Measurements from ENCODE around the gene CTNND2. TPM values are rescaled to one million over a fixed set of nuclear protein-coding genes. Genes with fewer than 3 reads are reported as not detected.
"Not testable (repeated sequence)": the region's sequence is repeated elsewhere in the genome, so short reads cannot be mapped to it uniquely, and the experiment has no call there.

The CTNND2 gene
- polyA plus RNA-seq, 1 donor = 2.8 TPM

DNA sequence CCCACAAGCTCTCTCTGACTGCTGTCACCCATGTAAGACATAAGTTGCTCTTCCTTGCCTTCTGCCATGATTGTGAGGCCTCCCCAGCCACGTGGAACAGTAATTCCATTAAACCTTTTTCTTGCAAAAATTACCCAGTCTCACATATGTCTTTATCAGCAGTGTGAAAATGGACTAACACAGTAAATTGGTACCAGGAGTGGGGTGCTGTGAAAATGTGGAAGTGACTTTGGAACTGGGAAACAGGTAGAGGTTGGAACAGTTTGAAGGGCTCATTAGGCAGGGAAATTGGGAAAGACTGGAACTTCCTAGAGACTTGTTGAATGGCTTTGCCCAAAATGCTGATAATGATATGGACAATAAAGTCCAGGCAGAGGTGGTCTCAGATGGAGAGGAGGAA lies 75.7 kb downstream of the CTNND2 start:
- DNase-seq; H3K4me3 ChIP-seq (ENCODE audit: low read length); H3K36me3 ChIP-seq (ENCODE audit: control insufficient read depth, insufficient read depth, low read length); H3K4me1 ChIP-seq (ENCODE audit: control insufficient read depth, insufficient read depth, low read length); H3K27me3 ChIP-seq (ENCODE audit: control insufficient read depth, insufficient read depth, low read length); H3K9me3 ChIP-seq (ENCODE audit: control insufficient read depth, low read depth, low read length); H3K27ac ChIP-seq (ENCODE audit: low read length): not testable (repeated sequence)
- WGBS (ENCODE audit: insufficient coverage, low lambda C conversion rate) = no CpG with 5 or more reads among the region's 1 CpG

DNA sequence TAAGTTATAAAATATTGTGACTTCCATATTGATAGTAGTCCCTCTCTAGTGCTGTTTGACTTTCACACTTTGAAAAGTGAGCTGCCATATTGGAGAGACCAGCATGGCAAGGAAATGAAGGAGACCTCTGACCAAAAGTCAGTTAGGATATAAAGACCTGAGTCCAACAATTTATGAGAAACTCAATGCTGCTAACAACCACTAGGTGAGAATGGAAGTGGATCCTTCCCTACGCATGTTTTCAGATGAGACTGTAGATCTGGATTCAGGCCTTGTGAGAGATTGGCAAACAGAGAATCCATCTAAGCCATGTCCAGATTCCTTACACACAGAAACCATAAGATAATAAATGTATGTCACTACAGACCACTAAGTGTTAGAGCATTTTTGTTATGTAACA lies 81.6 kb downstream of the CTNND2 start:
- WGBS (ENCODE audit: insufficient coverage, low lambda C conversion rate) = no CpG with 5 or more reads among the region's 1 CpG
- no peak for DNase-seq
- H3K36me3 ChIP-seq (ENCODE audit: control insufficient read depth, insufficient read depth, low read length) = no peaks in the 10 kb centered on the region

DNA sequence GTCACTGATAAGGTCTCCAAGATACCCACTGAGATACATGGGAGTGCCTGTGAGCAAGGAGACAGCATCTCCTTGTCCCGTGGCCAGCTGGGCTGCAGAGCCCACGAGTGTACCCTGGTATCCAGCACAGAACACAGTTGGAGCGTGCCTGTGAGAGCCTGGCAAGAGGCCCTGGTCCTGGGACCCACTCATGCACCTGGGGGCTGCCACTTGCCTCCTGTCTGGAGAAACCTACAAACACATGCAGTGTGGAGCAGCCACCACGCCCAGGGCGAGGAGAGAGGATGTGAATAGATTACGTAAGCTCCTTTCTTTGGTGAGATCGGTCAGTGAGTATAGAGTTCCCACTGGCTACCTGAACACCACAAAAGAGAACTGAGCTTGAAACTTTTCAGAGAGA lies 88.3 kb downstream of the CTNND2 start:
- Histone ChIP-seq H3K27me3 (ENCODE audit: control insufficient read depth, insufficient read depth, low read length) (no peaks in the 10 kb centered on the region), H3K4me1 (ENCODE audit: control insufficient read depth, insufficient read depth, low read length) (no peaks in the 10 kb centered on the region), H3K27ac (ENCODE audit: low read length) (no peak overlapping the region), H3K9me3 (ENCODE audit: control insufficient read depth, low read depth, low read length) (no peaks in the 10 kb centered on the region), H3K36me3 (ENCODE audit: control insufficient read depth, insufficient read depth, low read length) (no peaks in the 10 kb centered on the region), H3K4me3 (ENCODE audit: low read length) (no peak overlapping the region)
- DNase-seq = no peak
- no CpG with 5 or more reads among the region's 7 CpGs for WGBS (ENCODE audit: insufficient coverage, low lambda C conversion rate)

More for the DNA sequence above, 81.6 kb downstream of the CTNND2 start:
- Histone ChIP-seq H3K4me1 (ENCODE audit: control insufficient read depth, insufficient read depth, low read length) (no peaks in the 10 kb centered on the region), H3K27me3 (ENCODE audit: control insufficient read depth, insufficient read depth, low read length) (no peaks in the 10 kb centered on the region), H3K4me3 (ENCODE audit: low read length) (no peak overlapping the region), H3K9me3 (ENCODE audit: control insufficient read depth, low read depth, low read length) (no peaks in the 10 kb centered on the region), H3K27ac (ENCODE audit: low read length) (no peak overlapping the region)

DNA sequence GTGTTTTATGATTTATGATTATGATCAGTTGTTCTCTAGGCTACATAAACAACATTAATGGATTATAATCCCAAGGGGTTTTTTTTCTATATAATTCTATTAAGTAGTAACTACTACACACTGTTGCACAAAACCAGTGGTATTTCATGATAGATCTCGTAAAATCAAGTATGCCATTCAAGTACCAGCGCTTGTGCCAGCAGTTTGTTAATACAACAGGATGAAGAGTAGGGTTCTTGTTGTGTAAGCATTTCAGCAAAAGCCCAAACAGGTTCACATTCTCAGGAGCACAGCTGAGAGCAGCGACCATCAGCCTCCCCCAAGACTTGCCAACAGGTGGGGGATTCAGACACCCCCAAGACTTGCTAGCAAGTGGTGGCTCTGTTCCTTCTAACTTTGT lies 88.8 kb downstream of the CTNND2 start:
- DNase-seq = no peak
- Histone ChIP-seq H3K4me1 (ENCODE audit: control insufficient read depth, insufficient read depth, low read length) (no peaks in the 10 kb centered on the region), H3K4me3 (ENCODE audit: low read length) (no peak overlapping the region), H3K36me3 (ENCODE audit: control insufficient read depth, insufficient read depth, low read length) (no peaks in the 10 kb centered on the region), H3K27ac (ENCODE audit: low read length) (no peak overlapping the region), H3K27me3 (ENCODE audit: control insufficient read depth, insufficient read depth, low read length) (no peaks in the 10 kb centered on the region), H3K9me3 (ENCODE audit: control insufficient read depth, low read depth, low read length) (no peaks in the 10 kb centered on the region)
- no CpG with 5 or more reads among the region's 3 CpGs for WGBS (ENCODE audit: insufficient coverage, low lambda C conversion rate)

DNA sequence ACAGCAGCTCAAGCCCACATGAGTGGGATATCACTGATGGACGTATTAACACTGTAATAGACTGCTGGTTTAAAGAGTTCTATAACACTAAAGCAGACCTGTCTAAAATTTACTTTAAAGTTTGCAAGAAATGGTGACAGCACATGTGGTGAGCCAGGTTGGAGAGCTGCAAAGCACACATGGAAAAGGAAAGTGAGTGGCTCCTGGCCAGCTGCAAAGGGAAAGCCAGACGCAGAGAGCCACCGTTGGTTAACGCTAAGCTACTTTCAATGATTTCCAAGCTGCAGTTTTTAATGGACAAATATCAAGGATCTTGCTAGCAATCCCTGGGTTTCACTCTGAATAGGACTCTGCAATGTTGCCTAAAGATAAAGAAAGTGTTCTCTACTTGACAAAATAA lies 89.9 kb downstream of the CTNND2 start:
- WGBS (ENCODE audit: insufficient coverage, low lambda C conversion rate) = no CpG with 5 or more reads among the region's 4 CpGs
- Histone ChIP-seq H3K27ac (ENCODE audit: low read length) (no peak overlapping the region), H3K4me1 (ENCODE audit: control insufficient read depth, insufficient read depth, low read length) (no peaks in the 10 kb centered on the region), H3K36me3 (ENCODE audit: control insufficient read depth, insufficient read depth, low read length) (no peaks in the 10 kb centered on the region), H3K4me3 (ENCODE audit: low read length) (no peak overlapping the region), H3K27me3 (ENCODE audit: control insufficient read depth, insufficient read depth, low read length) (no peaks in the 10 kb centered on the region), H3K9me3 (ENCODE audit: control insufficient read depth, low read depth, low read length) (no peaks in the 10 kb centered on the region)
- DNase-seq = no peak

DNA sequence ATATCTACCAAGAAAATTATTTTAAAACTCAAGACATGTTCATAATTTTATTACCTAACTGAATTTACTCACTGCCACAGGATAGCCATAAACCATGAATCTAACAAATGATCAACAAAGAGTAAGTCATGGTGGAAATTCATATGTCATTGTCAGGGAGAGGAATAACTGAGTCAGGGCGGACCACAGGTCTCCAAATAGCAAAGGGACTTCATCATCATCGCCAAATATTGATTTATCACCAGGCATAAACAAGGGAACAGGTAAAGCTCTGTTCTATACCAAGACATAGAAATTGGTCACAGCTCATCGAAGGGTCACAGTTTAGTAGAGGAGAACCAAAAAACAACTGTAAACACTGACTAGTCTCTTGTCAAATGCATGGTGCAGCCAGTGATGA lies 94.8 kb downstream of the CTNND2 start:
- WGBS (ENCODE audit: insufficient coverage, low lambda C conversion rate) = 80% methylated on average over 1 of the region's 3 CpGs
- no peak for DNase-seq
- H3K4me3 ChIP-seq (ENCODE audit: low read length) = no peak overlapping the region

DNA sequence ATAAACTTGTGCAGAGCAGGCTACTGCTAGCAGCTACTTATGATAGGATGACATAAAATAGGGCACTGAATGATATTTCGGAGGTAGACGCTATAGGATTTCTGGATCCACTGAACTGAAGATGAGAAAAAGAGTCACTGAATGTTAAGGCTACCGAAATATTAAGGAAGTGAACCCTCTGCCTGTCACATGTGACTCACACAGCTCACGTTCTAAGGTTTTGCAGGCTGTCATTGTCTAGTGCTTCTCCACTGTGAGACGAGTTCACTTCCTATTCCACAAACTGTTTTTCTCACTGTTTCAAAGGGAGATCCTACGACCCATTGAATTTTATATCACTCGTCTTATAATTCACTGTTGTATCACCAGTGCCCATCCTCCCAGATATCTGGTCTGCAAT lies 100.8 kb downstream of the CTNND2 start:
- Histone ChIP-seq H3K4me1 (ENCODE audit: control insufficient read depth, insufficient read depth, low read length) (no peaks in the 10 kb centered on the region), H3K4me3 (ENCODE audit: low read length) (no peak overlapping the region), H3K9me3 (ENCODE audit: control insufficient read depth, low read depth, low read length) (no peaks in the 10 kb centered on the region), H3K27ac (ENCODE audit: low read length) (no peak overlapping the region), H3K36me3 (ENCODE audit: control insufficient read depth, insufficient read depth, low read length) (no peaks in the 10 kb centered on the region), H3K27me3 (ENCODE audit: control insufficient read depth, insufficient read depth, low read length) (no peaks in the 10 kb centered on the region)
- 93% methylated on average over 5 of the region's 7 CpGs for WGBS (ENCODE audit: insufficient coverage, low lambda C conversion rate)
- no peak for DNase-seq

More for the DNA sequence above, 94.8 kb downstream of the CTNND2 start:
- Histone ChIP-seq H3K36me3 (ENCODE audit: control insufficient read depth, insufficient read depth, low read length) (no peaks in the 10 kb centered on the region), H3K27me3 (ENCODE audit: control insufficient read depth, insufficient read depth, low read length) (no peaks in the 10 kb centered on the region), H3K27ac (ENCODE audit: low read length) (no peak overlapping the region), H3K4me1 (ENCODE audit: control insufficient read depth, insufficient read depth, low read length) (no peaks in the 10 kb centered on the region), H3K9me3 (ENCODE audit: control insufficient read depth, low read depth, low read length) (no peaks in the 10 kb centered on the region)

DNA sequence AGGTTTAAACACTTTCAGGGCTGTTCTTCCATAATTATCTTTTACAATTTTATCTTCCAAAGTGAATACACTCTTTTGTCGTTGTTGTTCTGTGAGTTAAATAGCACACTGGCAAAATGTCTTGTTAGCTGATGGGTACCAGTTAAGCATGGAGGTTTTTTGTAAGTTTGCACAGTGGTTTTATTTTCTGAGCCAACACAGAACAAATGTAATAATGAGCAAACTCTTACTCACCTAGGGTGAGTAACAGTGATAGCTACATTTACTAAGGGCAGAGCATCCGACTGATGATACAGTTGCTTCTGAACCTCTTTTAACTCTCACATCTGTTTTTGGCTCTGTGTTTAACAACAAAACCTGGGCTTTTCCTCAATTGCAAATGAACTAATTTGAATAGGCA lies 103.2 kb downstream of the CTNND2 start:
- 100% methylated on average over 1 of the region's 2 CpGs for WGBS (ENCODE audit: insufficient coverage, low lambda C conversion rate)
- no peaks in the 10 kb centered on the region for H3K27me3 ChIP-seq (ENCODE audit: control insufficient read depth, insufficient read depth, low read length)
- H3K36me3 ChIP-seq (ENCODE audit: control insufficient read depth, insufficient read depth, low read length) = no peaks in the 10 kb centered on the region
- H3K9me3 ChIP-seq (ENCODE audit: control insufficient read depth, low read depth, low read length) = no peaks in the 10 kb centered on the region
- no peak for DNase-seq
- no peak overlapping the region for H3K27ac ChIP-seq (ENCODE audit: low read length)
- H3K4me1 ChIP-seq (ENCODE audit: control insufficient read depth, insufficient read depth, low read length) = no peaks in the 10 kb centered on the region
- no peak overlapping the region for H3K4me3 ChIP-seq (ENCODE audit: low read length)

DNA sequence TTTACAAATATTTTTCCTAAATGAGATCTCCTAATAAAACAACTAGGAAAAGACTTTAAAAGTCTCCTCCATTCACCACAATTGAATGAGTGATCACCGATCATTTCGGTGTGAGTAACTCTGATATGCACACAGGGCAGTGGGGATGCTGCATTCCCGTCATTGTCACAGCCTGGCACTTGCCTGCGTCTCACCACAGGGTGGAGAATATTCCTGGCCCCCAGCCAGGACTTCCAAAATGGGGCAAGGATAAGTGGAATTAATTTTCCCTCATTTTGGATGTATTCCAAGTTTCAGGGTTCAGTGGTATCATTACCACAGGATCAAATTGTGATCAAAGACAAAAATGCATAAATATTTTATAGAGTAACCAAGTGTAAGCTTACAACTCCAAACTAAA lies 107.1 kb downstream of the CTNND2 start:
- H3K4me3 ChIP-seq (ENCODE audit: low read length) = no peak overlapping the region
- H3K27me3 ChIP-seq (ENCODE audit: control insufficient read depth, insufficient read depth, low read length) = no peaks in the 10 kb centered on the region
- no peak for DNase-seq
- H3K27ac ChIP-seq (ENCODE audit: low read length) = no peak overlapping the region
- no CpG with 5 or more reads among the region's 4 CpGs for WGBS (ENCODE audit: insufficient coverage, low lambda C conversion rate)
- no peaks in the 10 kb centered on the region for H3K4me1 ChIP-seq (ENCODE audit: control insufficient read depth, insufficient read depth, low read length)
- no peaks in the 10 kb centered on the region for H3K9me3 ChIP-seq (ENCODE audit: control insufficient read depth, low read depth, low read length)
- H3K36me3 ChIP-seq (ENCODE audit: control insufficient read depth, insufficient read depth, low read length) = no peaks in the 10 kb centered on the region

DNA sequence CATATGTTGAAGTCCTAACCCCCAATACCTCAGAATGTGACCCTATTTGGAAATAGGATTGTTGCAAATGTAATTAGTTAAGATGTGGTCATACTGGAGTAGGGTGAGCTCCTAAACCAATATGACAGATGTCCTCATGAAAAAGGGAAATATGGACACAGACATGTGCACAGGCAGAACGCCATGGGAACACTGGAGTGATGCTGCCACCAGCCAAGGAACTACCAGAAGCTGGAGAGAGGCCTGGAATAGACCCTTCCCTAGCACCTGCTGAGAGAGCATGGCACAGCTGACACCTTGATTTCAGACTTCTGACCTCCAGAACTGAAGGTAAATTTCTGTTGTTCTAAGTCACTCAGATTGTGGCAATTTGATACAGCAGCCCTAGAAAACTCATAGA lies 110.8 kb downstream of the CTNND2 start:
- Histone ChIP-seq H3K27ac (ENCODE audit: low read length) (no peak overlapping the region), H3K9me3 (ENCODE audit: control insufficient read depth, low read depth, low read length) (no peaks in the 10 kb centered on the region), H3K4me3 (ENCODE audit: low read length) (no peak overlapping the region), H3K36me3 (ENCODE audit: control insufficient read depth, insufficient read depth, low read length) (no peaks in the 10 kb centered on the region), H3K4me1 (ENCODE audit: control insufficient read depth, insufficient read depth, low read length) (no peaks in the 10 kb centered on the region), H3K27me3 (ENCODE audit: control insufficient read depth, insufficient read depth, low read length) (no peaks in the 10 kb centered on the region)
- WGBS (ENCODE audit: insufficient coverage, low lambda C conversion rate) = no CpG with 5 or more reads among the region's 1 CpG
- no peak for DNase-seq

DNA sequence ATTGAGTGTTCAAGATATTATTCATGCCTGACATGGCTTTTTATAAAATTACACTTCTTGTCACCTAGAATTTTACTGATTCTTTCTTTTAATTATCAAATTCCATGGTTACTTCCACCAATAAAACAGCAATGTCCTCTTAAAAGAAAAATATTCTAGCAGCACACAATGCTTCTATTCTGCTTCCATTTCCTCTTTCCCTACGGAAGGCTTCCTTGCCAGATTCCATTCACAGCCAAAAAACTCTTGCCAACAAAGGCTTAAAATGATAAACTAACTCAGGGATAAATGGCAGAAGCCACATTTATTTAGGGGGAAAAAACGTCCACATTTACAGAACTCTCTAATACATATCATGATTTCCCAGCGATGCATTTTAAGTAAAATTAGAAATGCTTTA lies 111.6 kb downstream of the CTNND2 start:
- 100% methylated on average over 1 of the region's 3 CpGs for WGBS (ENCODE audit: insufficient coverage, low lambda C conversion rate)
- Histone ChIP-seq H3K27me3 (ENCODE audit: control insufficient read depth, insufficient read depth, low read length) (no peaks in the 10 kb centered on the region), H3K4me3 (ENCODE audit: low read length) (no peak overlapping the region), H3K27ac (ENCODE audit: low read length) (no peak overlapping the region), H3K4me1 (ENCODE audit: control insufficient read depth, insufficient read depth, low read length) (no peaks in the 10 kb centered on the region), H3K36me3 (ENCODE audit: control insufficient read depth, insufficient read depth, low read length) (no peaks in the 10 kb centered on the region), H3K9me3 (ENCODE audit: control insufficient read depth, low read depth, low read length) (no peaks in the 10 kb centered on the region)
- DNase-seq = no peak

Data from large intestine (tissue), 3 donors.